Endothelial cell of umbilical vein (primary cell): ENCODE results near the gene RPS19BP1. TPM values are rescaled to one million over a fixed set of nuclear protein-coding genes. Genes with fewer than 3 reads are reported as not detected.

Experiments
- BruUV-seq: library from RNA; stranded (reverse); fragments of 400-500 nt; replicated peaks from 2 replicates; lab custom pipeline; 2021; lab: Mats Ljungman, UMichigan
- CTCF ChIA-PET: fragments of 300-600, 350-600 bp; sonication (Branson Sonifier 250); formaldehyde crosslinking; loops from one replicate; lab custom pipeline; 2021; ENCODE audit warnings: antibody characterized with exemption, inconsistent platforms; lab: Charles Lee
- POLR2A ChIA-PET: fragments of 300-600, 350-600 bp; sonication (Branson Sonifier 250); formaldehyde crosslinking; loops from one replicate; lab custom pipeline; 2021; ENCODE audit warnings: antibody characterized with exemption, inconsistent platforms; lab: Charles Lee
- DNase-seq: peaks from one replicate; pipeline ENCODE4 v3.0.0-alpha.2; 2011; ENCODE audit warnings: low read depth, low spot score
- FAIRE-seq: peaks from 2 replicates; lab custom pipeline; 2011; peaks lifted over from hg19 to GRCh38; lab: Jason Lieb, UNC
- H2AFZ ChIP-seq: 2 replicates; pipeline ENCODE4 v1.6.0; 2012; ENCODE audit warnings: low read depth, low read length, control low read depth, inconsistent platforms
- H3K27ac ChIP-seq: 2 replicates; pipeline ENCODE4 v1.5.1; 2011; ENCODE audit warnings: low read depth, mild to moderate bottlenecking, control low read depth, low read length, moderate library complexity; ENCODE audit not compliant: insufficient read depth
- H3K27me3 ChIP-seq, 2 experiments: 2 replicates each; pipeline versions ENCODE4 v1.6.0 to v1.6.1; 2011; ENCODE audit warnings: low read length in 2 of 2, mixed read lengths in 1 of 2; ENCODE audit not compliant: control insufficient read depth in 2 of 2, insufficient read depth in 2 of 2
- H3K36me3 ChIP-seq, 2 experiments: 2 replicates in 1 of 2; 3 replicates in 1 of 2; pipeline ENCODE4 v1.5.1; 2011; ENCODE audit warnings: low read length in 2 of 2, mild to moderate bottlenecking in 1 of 2, moderate library complexity in 1 of 2; ENCODE audit not compliant: control insufficient read depth in 2 of 2, insufficient read depth in 2 of 2; ENCODE audit errors: extremely low read depth in 1 of 2
- H3K4me1 ChIP-seq: 3 replicates; pipeline ENCODE4 v1.5.1; 2011; ENCODE audit warnings: mild to moderate bottlenecking, low read length; ENCODE audit not compliant: control insufficient read depth, insufficient read depth; ENCODE audit errors: extremely low read depth
- H3K4me2 ChIP-seq: 2 replicates; pipeline ENCODE4 v1.6.1; 2011; ENCODE audit warnings: low read length, control low read depth, mixed read lengths; ENCODE audit not compliant: insufficient read depth
- H3K4me3 ChIP-seq, 3 experiments: fragments of 200-600 bp in 1 of 3; sonication (generic), shearing (Covaris generic) in 1 of 3; replicated peaks in 1 of 3; 2 replicates each; pipeline ENCODE4 v1.5.1; 2011 to 2016; ENCODE audit warnings: control low read depth in 3 of 3, low read length in 3 of 3, mild to moderate bottlenecking in 2 of 3, inconsistent platforms in 1 of 3, low read depth in 1 of 3, moderate library complexity in 1 of 3; ENCODE audit not compliant: insufficient read depth in 1 of 3
- H3K79me2 ChIP-seq: 2 replicates; pipeline ENCODE4 v1.6.0; 2012; ENCODE audit warnings: low read length, inconsistent platforms; ENCODE audit not compliant: control insufficient read depth, insufficient read depth
- H3K9ac ChIP-seq: replicated peaks from 2 replicates; pipeline ENCODE3; 2011; ENCODE audit warnings: low read length, control low read depth; ENCODE audit not compliant: insufficient read depth; ENCODE audit errors: extremely low read depth
- H3K9me1 ChIP-seq: replicated peaks from 3 replicates; pipeline ENCODE4 v1.6.0; 2011; ENCODE audit warnings: mild to moderate bottlenecking, low read length; ENCODE audit not compliant: control insufficient read depth, insufficient read depth; ENCODE audit errors: extremely low read depth
- H3K9me3 ChIP-seq: replicated peaks from 2 replicates; pipeline ENCODE4 v1.5.1; 2012; ENCODE audit warnings: low read length, inconsistent platforms; ENCODE audit not compliant: control insufficient read depth, insufficient read depth
- H4K20me1 ChIP-seq: replicated peaks from 2 replicates; pipeline ENCODE3; 2011; ENCODE audit warnings: mild to moderate bottlenecking, low read length; ENCODE audit not compliant: control insufficient read depth, insufficient read depth; ENCODE audit errors: extremely low read depth
- CTCF ChIP-seq, 2 donors: IDR thresholded peaks; 1 replicate in 1 of 2; 2 replicates in 1 of 2; pipeline ENCODE4 v1.5.1; 2011; ENCODE audit warnings: low read length in 2 of 2, mild to moderate bottlenecking in 2 of 2, moderate library complexity in 2 of 2, control low read depth in 1 of 2, inconsistent platforms in 1 of 2, low read depth in 1 of 2; ENCODE audit not compliant: insufficient read depth in 1 of 2; ENCODE audit errors: extremely low read depth in 1 of 2
- EZH2 ChIP-seq: IDR thresholded peaks from 2 replicates; pipeline ENCODE4 v1.6.1; 2012; ENCODE audit warnings: borderline replicate concordance, low read depth, mild to moderate bottlenecking, moderate library complexity, low read length, inconsistent platforms; ENCODE audit not compliant: severe bottlenecking
- FOS ChIP-seq: IDR thresholded peaks from 2 replicates; pipeline ENCODE4 v1.6.1; 2011; ENCODE audit warnings: mild to moderate bottlenecking, low read length, moderate library complexity, borderline replicate concordance; ENCODE audit not compliant: insufficient read depth
- GATA2 ChIP-seq: IDR thresholded peaks from 2 replicates; pipeline ENCODE4 v1.7.0; 2011; ENCODE audit warnings: low read depth, mild to moderate bottlenecking, moderate library complexity, mixed read lengths, low read length; ENCODE audit not compliant: insufficient read length, insufficient read depth
- JUN ChIP-seq: IDR thresholded peaks from 2 replicates; pipeline ENCODE4 v1.6.1; 2011; ENCODE audit warnings: borderline replicate concordance, low read depth; ENCODE audit not compliant: insufficient read length, insufficient read depth
- MAX ChIP-seq: IDR thresholded peaks from 2 replicates; pipeline ENCODE4 v1.6.1; 2011; ENCODE audit not compliant: insufficient read depth, insufficient read length
- MYC ChIP-seq: IDR thresholded peaks from one replicate; pipeline ENCODE4 v1.6.1; 2011; ENCODE audit warnings: mild to moderate bottlenecking, low read depth, low read length
- POLR2A ChIP-seq: IDR thresholded peaks from 2 replicates; pipeline ENCODE4 v1.6.1; 2012; ENCODE audit warnings: low read depth, mild to moderate bottlenecking, control low read depth, low read length
- POLR2AphosphoS5 ChIP-seq: IDR thresholded peaks from 2 replicates; pipeline ENCODE4 v1.6.1; 2012; ENCODE audit warnings: low read depth, mild to moderate bottlenecking, control low read depth, low read length, moderate library complexity; ENCODE audit not compliant: insufficient read depth
- dilution Hi-C: fragments of 300-500 bp; cut with MboI; formaldehyde crosslinking; loops from one replicate; pipeline ENCODE4 v1.15.0; 2019; ENCODE audit warnings: low sequenced_read_pairs; ENCODE audit not compliant: extremely low pct_ligation_motif_present
- intact Hi-C: fragments of 100-400 bp; cut with micrococcal nuclease; formaldehyde crosslinking; loops from one replicate; pipeline ENCODE4 v1.10.0; 2022
- polyA plus RNA-seq, 4 experiments: library from polyadenylated mRNA; depleted of rRNA in 3 of 4; stranded (reverse) in 3 of 4; unstranded in 1 of 4; fragments of >200 nt; gene quantifications; 2 replicates each; pipeline versions ENCODE4 v1.2.1 to v1.2.3, GENCODE V29; 2011 to 2012; ENCODE audit warnings: missing spikeins in 1 of 4
- total RNA-seq: library from RNA; stranded (reverse); gene quantifications from 2 replicates; pipeline ENCODE4 v1.2.3, GENCODE V29; 2021

The RPS19BP1 gene
- total and polyA plus RNA-seq, 2 donors (not counting 3 experiments of a cell fraction or from before 2014, with no cell fraction given), result 66.6 to 84.3 TPM

GRCh38 chr22:39570226-39570625 lies 37.7 kb upstream of the RPS19BP1 start:
- no peaks in the 10 kb centered on the region for H3K36me3 ChIP-seq
- H3K79me2 ChIP-seq, result no peaks in the 10 kb centered on the region
- ChIA-PET POLR2A (no interaction called here), CTCF (interaction anchor here (0.9 to 1.1 kb wide), 4 partner anchors 8 to 36 kb away, joined by 3 read pairs; no protein-coding TSS in a partner anchor)
- no TSS peak for BruUV-seq
- no peak overlapping the region for H3K4me3 ChIP-seq
- no peak overlapping the region for H3K4me2 ChIP-seq
- dilution Hi-C loops, result loop anchor here (25.0 kb wide), 1 partner anchor 442 kb away; no protein-coding TSS in a partner anchor
- H3K9ac ChIP-seq, result no peak overlapping the region
- TF ChIP-seq MYC (no peak), CTCF (IDR thresholded peaks at IDR 0.05; ENCODE audit: extremely low read depth in 1 of 2, insufficient read depth in 1 of 2, low read depth in 1 of 2, low read length in 2 of 2) (no peak)
- FAIRE-seq (no peak), DNase-seq (no peak)
- H3K27me3 ChIP-seq, result no peaks in the 10 kb centered on the region
- no peaks in the 10 kb centered on the region for H3K9me3 ChIP-seq
- no peak overlapping the region for H2AFZ ChIP-seq
- intact Hi-C loops, result loop anchor here (10.0 kb wide), 1 partner anchor 95 kb away; no protein-coding TSS in a partner anchor
- H3K27ac ChIP-seq, result no peak overlapping the region
- peaks cover 9% of the 10 kb centered on the region for H3K4me1 ChIP-seq
- no peaks in the 10 kb centered on the region for H4K20me1 ChIP-seq
- H3K9me1 ChIP-seq, result no peaks in the 10 kb centered on the region

DNA sequence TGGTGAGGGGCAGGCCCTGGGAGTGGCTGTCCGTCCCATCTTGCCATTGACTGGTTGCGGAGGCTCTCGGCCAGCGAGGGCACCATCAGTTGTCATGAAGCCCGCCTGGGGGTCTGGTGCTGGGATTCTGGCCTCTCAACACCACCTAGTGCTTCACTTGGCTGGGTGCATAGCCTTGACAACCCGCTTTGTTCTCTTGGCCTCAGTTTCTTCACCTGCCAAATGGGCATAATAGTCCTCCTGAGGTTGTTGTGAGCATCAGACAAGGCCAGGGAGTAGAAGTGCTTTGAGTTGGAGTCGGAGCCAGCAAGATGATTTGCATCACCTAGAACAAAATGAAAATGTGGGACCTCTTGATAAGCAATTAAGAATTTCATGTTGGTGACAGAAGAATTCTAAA lies 36.5 kb upstream of the RPS19BP1 start:
- intact Hi-C loops (no loop called here), dilution Hi-C loops (loop anchor here (25.0 kb wide), 1 partner anchor 443 kb away; no protein-coding TSS in a partner anchor)
- no TSS peak for BruUV-seq
- Histone ChIP-seq H3K4me1 (no peaks in the 10 kb centered on the region), H3K9ac (no peak overlapping the region), H3K4me3 (no peak overlapping the region), H2AFZ (no peak overlapping the region), H3K79me2 (no peaks in the 10 kb centered on the region), H3K4me2 (no peak overlapping the region), H3K9me1 (no peaks in the 10 kb centered on the region), H4K20me1 (no peaks in the 10 kb centered on the region), H3K9me3 (no peaks in the 10 kb centered on the region), H3K36me3 (no peaks in the 10 kb centered on the region), H3K27me3 (no peaks in the 10 kb centered on the region), H3K27ac (no peak overlapping the region)
- no peak for TF ChIP-seq GATA2
- no peak for TF ChIP-seq EZH2
- no peak for TF ChIP-seq POLR2A
- no peak for TF ChIP-seq POLR2AphosphoS5
- TF ChIP-seq JUN, result no peak
- TF ChIP-seq MAX, result no peak
- no peak for TF ChIP-seq MYC
- TF ChIP-seq FOS, result no peak
- no peak for TF ChIP-seq CTCF (IDR thresholded peaks at IDR 0.05; ENCODE audit: extremely low read depth in 1 of 2, insufficient read depth in 1 of 2, low read depth in 1 of 2, low read length in 2 of 2)
- DNase-seq, result no peak
- ChIA-PET CTCF (interaction anchor here (0.7 kb wide), 1 partner anchor 408 kb away, joined by 3 read pairs; no protein-coding TSS in a partner anchor), POLR2A (no interaction called here)
- no peak for FAIRE-seq
